Ishikawa (cell line): ENCODE measurements around the gene IGFL2.

Experiments
- CEBPB ChIP-seq: IDR thresholded peaks from 2 replicates; pipeline ENCODE4 v1.6.1; 2012
- FOXM1 ChIP-seq: IDR thresholded peaks from 2 replicates; pipeline ENCODE4 v1.6.1; 2012; ENCODE audit warnings: low read depth, borderline replicate concordance
- RAD21 ChIP-seq: IDR thresholded peaks from 2 replicates; pipeline ENCODE4 v1.6.1; 2012; ENCODE audit warnings: low read depth
- TF ChIP-seq, protein P1 (sequence below): IDR thresholded peaks from 2 replicates; pipeline ENCODE4 v1.6.1; 2012
- TF ChIP-seq, protein P2 (sequence below): IDR thresholded peaks from 2 replicates; pipeline ENCODE4 v1.6.1; 2012
- TF ChIP-seq, protein P3 (sequence below): IDR thresholded peaks from 2 replicates; pipeline ENCODE4 v1.6.1; 2012; ENCODE audit warnings: low read depth, mild to moderate bottlenecking

DNA sequence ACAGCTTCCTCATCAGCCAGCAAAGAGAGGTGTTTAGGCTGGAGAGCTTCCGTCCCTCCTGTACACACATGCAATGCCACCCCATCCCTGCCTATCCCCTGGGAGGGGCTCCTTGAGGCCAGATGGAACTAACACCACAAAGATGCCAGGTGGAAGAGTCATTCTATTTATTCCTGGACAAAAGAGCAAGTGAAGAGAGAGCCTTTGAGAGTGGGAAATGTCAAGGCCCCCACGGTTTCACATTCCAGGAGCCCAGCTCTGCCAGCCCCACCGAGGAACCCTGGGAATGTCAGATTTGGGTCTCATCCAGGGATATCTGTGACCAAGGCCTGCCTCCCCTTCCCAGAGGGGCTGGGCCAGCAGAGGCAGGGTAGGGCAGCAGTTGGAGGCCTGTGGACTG lies 50.7 kb downstream of the IGFL2 start:
- TF ChIP-seq FOXM1: no peak
- no peak for TF ChIP-seq RAD21
- TF ChIP-seq CEBPB: no peak
- TF ChIP-seq, protein P1, sequence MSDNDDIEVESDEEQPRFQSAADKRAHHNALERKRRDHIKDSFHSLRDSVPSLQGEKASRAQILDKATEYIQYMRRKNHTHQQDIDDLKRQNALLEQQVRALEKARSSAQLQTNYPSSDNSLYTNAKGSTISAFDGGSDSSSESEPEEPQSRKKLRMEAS: no peak
- TF ChIP-seq, protein P2, sequence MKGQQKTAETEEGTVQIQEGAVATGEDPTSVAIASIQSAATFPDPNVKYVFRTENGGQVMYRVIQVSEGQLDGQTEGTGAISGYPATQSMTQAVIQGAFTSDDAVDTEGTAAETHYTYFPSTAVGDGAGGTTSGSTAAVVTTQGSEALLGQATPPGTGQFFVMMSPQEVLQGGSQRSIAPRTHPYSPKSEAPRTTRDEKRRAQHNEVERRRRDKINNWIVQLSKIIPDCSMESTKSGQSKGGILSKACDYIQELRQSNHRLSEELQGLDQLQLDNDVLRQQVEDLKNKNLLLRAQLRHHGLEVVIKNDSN: no peak
- TF ChIP-seq, protein P3, sequence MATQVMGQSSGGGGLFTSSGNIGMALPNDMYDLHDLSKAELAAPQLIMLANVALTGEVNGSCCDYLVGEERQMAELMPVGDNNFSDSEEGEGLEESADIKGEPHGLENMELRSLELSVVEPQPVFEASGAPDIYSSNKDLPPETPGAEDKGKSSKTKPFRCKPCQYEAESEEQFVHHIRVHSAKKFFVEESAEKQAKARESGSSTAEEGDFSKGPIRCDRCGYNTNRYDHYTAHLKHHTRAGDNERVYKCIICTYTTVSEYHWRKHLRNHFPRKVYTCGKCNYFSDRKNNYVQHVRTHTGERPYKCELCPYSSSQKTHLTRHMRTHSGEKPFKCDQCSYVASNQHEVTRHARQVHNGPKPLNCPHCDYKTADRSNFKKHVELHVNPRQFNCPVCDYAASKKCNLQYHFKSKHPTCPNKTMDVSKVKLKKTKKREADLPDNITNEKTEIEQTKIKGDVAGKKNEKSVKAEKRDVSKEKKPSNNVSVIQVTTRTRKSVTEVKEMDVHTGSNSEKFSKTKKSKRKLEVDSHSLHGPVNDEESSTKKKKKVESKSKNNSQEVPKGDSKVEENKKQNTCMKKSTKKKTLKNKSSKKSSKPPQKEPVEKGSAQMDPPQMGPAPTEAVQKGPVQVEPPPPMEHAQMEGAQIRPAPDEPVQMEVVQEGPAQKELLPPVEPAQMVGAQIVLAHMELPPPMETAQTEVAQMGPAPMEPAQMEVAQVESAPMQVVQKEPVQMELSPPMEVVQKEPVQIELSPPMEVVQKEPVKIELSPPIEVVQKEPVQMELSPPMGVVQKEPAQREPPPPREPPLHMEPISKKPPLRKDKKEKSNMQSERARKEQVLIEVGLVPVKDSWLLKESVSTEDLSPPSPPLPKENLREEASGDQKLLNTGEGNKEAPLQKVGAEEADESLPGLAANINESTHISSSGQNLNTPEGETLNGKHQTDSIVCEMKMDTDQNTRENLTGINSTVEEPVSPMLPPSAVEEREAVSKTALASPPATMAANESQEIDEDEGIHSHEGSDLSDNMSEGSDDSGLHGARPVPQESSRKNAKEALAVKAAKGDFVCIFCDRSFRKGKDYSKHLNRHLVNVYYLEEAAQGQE: no peak
